Measurements from ENCODE around the gene CENPH. TPM values are rescaled to one million over a fixed set of nuclear protein-coding genes. Genes with fewer than 3 reads are reported as not detected.
"Not testable (repeated sequence)": the region's sequence is repeated elsewhere in the genome, so short reads cannot be mapped to it uniquely, and the experiment has no call there.

Gene CENPH
- total RNA-seq: 5.3 and 7.7 TPM in 2 replicates
- long read RNA-seq, transcript CENPH-201 (9 exons, 1,389 nt): major isoform, 7 of 8 reads
- long read RNA-seq, partial matches to known transcripts: 0 of 8 reads
- long read RNA-seq, other reads (novel, unspliced or antisense): 0 of 8 reads

GRCh38 chr5:69189162-69190086 lies at the start of gene CENPH:
Gene CENPH, plus strand, starts transcription at chr5:69189583. Its CDS starts 52 bp downstream, at chr5:69189635.
- Mint-ChIP-seq H3K27me3 (ENCODE audit: unreplicated experiment) (no peaks in the 10 kb centered on the region), H3K9me3 (ENCODE audit: unreplicated experiment) (no peaks in the 10 kb centered on the region), H3K36me3 (ENCODE audit: unreplicated experiment) (no peaks in the 10 kb centered on the region), H3K4me1 (ENCODE audit: unreplicated experiment) (peaks cover 18% of the 10 kb centered on the region), H3K4me3 (ENCODE audit: unreplicated experiment) (peak within 1 kb of the TSS; percentile 95), H3K27ac (ENCODE audit: unreplicated experiment) (peak within 1 kb of the TSS; percentile 100)
- peak; percentile 98 for DNase-seq (ENCODE audit: extremely low spot score, unreplicated experiment)
- TF ChIP-seq CTCF (IDR thresholded peaks at IDR 0.05): no peak

GRCh38 chr5:69140239-69140638 lies 49.1 kb upstream of the CENPH start:
- peaks cover 13% of the 10 kb centered on the region for H3K4me1 Mint-ChIP-seq (ENCODE audit: unreplicated experiment)
- DNase-seq (ENCODE audit: extremely low spot score, unreplicated experiment); H3K27ac Mint-ChIP-seq (ENCODE audit: unreplicated experiment); H3K36me3 Mint-ChIP-seq (ENCODE audit: unreplicated experiment); H3K4me3 Mint-ChIP-seq (ENCODE audit: unreplicated experiment); H3K27me3 Mint-ChIP-seq (ENCODE audit: unreplicated experiment): not testable (repeated sequence)
- peaks cover 18% of the 10 kb centered on the region for H3K9me3 Mint-ChIP-seq (ENCODE audit: unreplicated experiment)

GRCh38 chr5:69140827-69141226 lies 48.6 kb upstream of the CENPH start:
- Mint-ChIP-seq H3K36me3 (ENCODE audit: unreplicated experiment) (peaks cover 3% of the 10 kb centered on the region), H3K4me1 (ENCODE audit: unreplicated experiment) (peaks cover 7% of the 10 kb centered on the region), H3K27ac (ENCODE audit: unreplicated experiment) (no peak overlapping the region), H3K9me3 (ENCODE audit: unreplicated experiment) (peaks cover 18% of the 10 kb centered on the region), H3K4me3 (ENCODE audit: unreplicated experiment) (no peak overlapping the region), H3K27me3 (ENCODE audit: unreplicated experiment) (no peaks in the 10 kb centered on the region)
- no peak for DNase-seq (ENCODE audit: extremely low spot score, unreplicated experiment)
- no peak for TF ChIP-seq CTCF (IDR thresholded peaks at IDR 0.05)

- DNase-seq (ENCODE audit: extremely low spot score, unreplicated experiment): peak; percentile 25
- H3K4me1 Mint-ChIP-seq (ENCODE audit: unreplicated experiment); H3K36me3 Mint-ChIP-seq (ENCODE audit: unreplicated experiment); H3K4me3 Mint-ChIP-seq (ENCODE audit: unreplicated experiment); H3K27ac Mint-ChIP-seq (ENCODE audit: unreplicated experiment); H3K9me3 Mint-ChIP-seq (ENCODE audit: unreplicated experiment); H3K27me3 Mint-ChIP-seq (ENCODE audit: unreplicated experiment): not testable (repeated sequence)
Measured at GRCh38 chr5:69148576-69148975, 40.8 kb upstream of the CENPH start.

GRCh38 chr5:69148981-69149675 lies 40.3 kb upstream of the CENPH start:
- H3K4me3 Mint-ChIP-seq (ENCODE audit: unreplicated experiment): no peak overlapping the region
- H3K27me3 Mint-ChIP-seq (ENCODE audit: unreplicated experiment): no peaks in the 10 kb centered on the region
- H3K36me3 Mint-ChIP-seq (ENCODE audit: unreplicated experiment): no peaks in the 10 kb centered on the region
- H3K27ac Mint-ChIP-seq (ENCODE audit: unreplicated experiment): no peak overlapping the region
- no peaks in the 10 kb centered on the region for H3K4me1 Mint-ChIP-seq (ENCODE audit: unreplicated experiment)
- no peaks in the 10 kb centered on the region for H3K9me3 Mint-ChIP-seq (ENCODE audit: unreplicated experiment)
- DNase-seq (ENCODE audit: extremely low spot score, unreplicated experiment): peak; percentile 5
- TF ChIP-seq CTCF (IDR thresholded peaks at IDR 0.05): no peak

GRCh38 chr5:69149676-69150010 lies 39.7 kb upstream of the CENPH start:
- H3K36me3 Mint-ChIP-seq (ENCODE audit: unreplicated experiment): no peaks in the 10 kb centered on the region
- H3K27ac Mint-ChIP-seq (ENCODE audit: unreplicated experiment): no peak overlapping the region
- no peaks in the 10 kb centered on the region for H3K4me1 Mint-ChIP-seq (ENCODE audit: unreplicated experiment)
- no peaks in the 10 kb centered on the region for H3K27me3 Mint-ChIP-seq (ENCODE audit: unreplicated experiment)
- H3K9me3 Mint-ChIP-seq (ENCODE audit: unreplicated experiment): no peaks in the 10 kb centered on the region
- DNase-seq (ENCODE audit: extremely low spot score, unreplicated experiment): peak; percentile 72
- H3K4me3 Mint-ChIP-seq (ENCODE audit: unreplicated experiment): no peak overlapping the region
- TF ChIP-seq CTCF (IDR thresholded peaks at IDR 0.05): no peak
